Caco-2 (cell line): Measurements from ENCODE around the gene ARHGEF28. TPM values are rescaled to one million over a fixed set of nuclear protein-coding genes. Genes with fewer than 3 reads are reported as not detected.
A peak's percentile ranks its signal among the peaks of the same experiment; 100 is the strongest.

Experiments
- Bru-seq: library from RNA; stranded (reverse); fragments of 400-500 nt; gene quantifications from one replicate; lab custom pipeline; 2021; lab: Mats Ljungman, UMichigan
- BruChase-seq, 2 experiments: library from RNA; stranded (reverse); fragments of 400-500 nt; gene quantifications; one replicate each; lab custom pipeline; 2021; lab: Mats Ljungman, UMichigan
- BruUV-seq: library from RNA; stranded (reverse); fragments of 400-500 nt; replicated peaks from 2 replicates; lab custom pipeline; 2021; lab: Mats Ljungman, UMichigan
- CTCF ChIA-PET: fragments of 300-600 bp; sonication (Branson Sonifier 250); formaldehyde crosslinking; loops from one replicate; lab custom pipeline; 2022; ENCODE audit warnings: antibody characterized with exemption; lab: Charles Lee
- POLR2A ChIA-PET: fragments of 300-600 bp; sonication (Branson Sonifier 250); formaldehyde crosslinking; loops from one replicate; lab custom pipeline; 2022; ENCODE audit warnings: antibody characterized with exemption; lab: Charles Lee
- DNase-seq, 2 experiments: peaks; one replicate each; pipeline versions ENCODE4 v3.0.0 to v3.0.0-alpha.2; 2020 to 2022
- H3K27me3 ChIP-seq: replicated peaks from 2 replicates; pipeline ENCODE4 v1.6.0; 2011; ENCODE audit warnings: low read length; ENCODE audit not compliant: control insufficient read depth, insufficient read depth
- H3K36me3 ChIP-seq: 2 replicates; pipeline ENCODE4 v1.5.1; 2011; ENCODE audit warnings: low read length; ENCODE audit not compliant: control insufficient read depth, insufficient read depth
- H3K4me1 ChIP-seq: fragments of 250-450 bp; sonication (Bioruptor Pico); 2 replicates; pipeline ENCODE4 v1.5.1; 2020; ENCODE audit warnings: mild to moderate bottlenecking
- H3K4me3 ChIP-seq: 2 replicates; pipeline ENCODE4 v1.5.1; 2011; ENCODE audit warnings: low read depth, mild to moderate bottlenecking, control low read depth, low read length
- H3K9me3 ChIP-seq: fragments of 250-450 bp; sonication (Bioruptor Pico); 2 replicates; pipeline ENCODE4 v1.5.1; 2020; ENCODE audit warnings: mild to moderate bottlenecking, moderate library complexity
- H3K27ac Mint-ChIP-seq: one replicate; pipeline ENCODE4 v1.8.0; 2022; ENCODE audit warnings: mixed read lengths; ENCODE audit not compliant: unreplicated experiment
- H3K27me3 Mint-ChIP-seq: one replicate; pipeline ENCODE4 v1.8.0; 2022; ENCODE audit warnings: mixed read lengths; ENCODE audit not compliant: insufficient read depth, unreplicated experiment
- H3K36me3 Mint-ChIP-seq: one replicate; pipeline ENCODE4 v1.8.0; 2022; ENCODE audit warnings: mild to moderate bottlenecking, mixed read lengths; ENCODE audit not compliant: insufficient read depth, unreplicated experiment
- H3K4me1 Mint-ChIP-seq: one replicate; pipeline ENCODE4 v1.8.0; 2022; ENCODE audit warnings: low read depth, mixed read lengths; ENCODE audit not compliant: unreplicated experiment
- H3K4me3 Mint-ChIP-seq: one replicate; pipeline ENCODE4 v1.8.0; 2022; ENCODE audit warnings: mild to moderate bottlenecking, moderate library complexity, mixed read lengths; ENCODE audit not compliant: unreplicated experiment
- H3K9me3 Mint-ChIP-seq: one replicate; pipeline ENCODE4 v1.8.0; 2022; ENCODE audit warnings: mixed read lengths; ENCODE audit not compliant: unreplicated experiment
- intact Hi-C: fragments of 100-400 bp; cut with micrococcal nuclease; formaldehyde crosslinking; loops from one replicate; pipeline ENCODE4 v1.10.0; 2022; ENCODE audit not compliant: unreplicated experiment
- long read RNA-seq: library from polyadenylated mRNA; stranded (forward); transcript quantifications from one replicate; pipeline ENCODE4 v2.0.0, GENCODE V29; 2022
- total RNA-seq: library from RNA; stranded (reverse); gene quantifications from 2 replicates; pipeline ENCODE4 v1.2.3, GENCODE V29; 2022
- TF ChIP-seq, protein P1 (sequence below), 2 experiments: fragments of 200-600 bp in 1 of 2; IDR thresholded peaks; 1 replicate in 1 of 2; 2 replicates in 1 of 2; pipeline versions ENCODE4 v1.5.1 to v1.8.0; 2011 to 2022; ENCODE audit warnings: antibody characterized with exemption in 1 of 2, control low read depth in 1 of 2, inconsistent platforms in 1 of 2, low read depth in 1 of 2, low read length in 1 of 2, mild to moderate bottlenecking in 1 of 2, moderate library complexity in 1 of 2; ENCODE audit not compliant: insufficient read depth in 1 of 2, severe bottlenecking in 1 of 2, unreplicated experiment in 1 of 2

Gene ARHGEF28, protein sequence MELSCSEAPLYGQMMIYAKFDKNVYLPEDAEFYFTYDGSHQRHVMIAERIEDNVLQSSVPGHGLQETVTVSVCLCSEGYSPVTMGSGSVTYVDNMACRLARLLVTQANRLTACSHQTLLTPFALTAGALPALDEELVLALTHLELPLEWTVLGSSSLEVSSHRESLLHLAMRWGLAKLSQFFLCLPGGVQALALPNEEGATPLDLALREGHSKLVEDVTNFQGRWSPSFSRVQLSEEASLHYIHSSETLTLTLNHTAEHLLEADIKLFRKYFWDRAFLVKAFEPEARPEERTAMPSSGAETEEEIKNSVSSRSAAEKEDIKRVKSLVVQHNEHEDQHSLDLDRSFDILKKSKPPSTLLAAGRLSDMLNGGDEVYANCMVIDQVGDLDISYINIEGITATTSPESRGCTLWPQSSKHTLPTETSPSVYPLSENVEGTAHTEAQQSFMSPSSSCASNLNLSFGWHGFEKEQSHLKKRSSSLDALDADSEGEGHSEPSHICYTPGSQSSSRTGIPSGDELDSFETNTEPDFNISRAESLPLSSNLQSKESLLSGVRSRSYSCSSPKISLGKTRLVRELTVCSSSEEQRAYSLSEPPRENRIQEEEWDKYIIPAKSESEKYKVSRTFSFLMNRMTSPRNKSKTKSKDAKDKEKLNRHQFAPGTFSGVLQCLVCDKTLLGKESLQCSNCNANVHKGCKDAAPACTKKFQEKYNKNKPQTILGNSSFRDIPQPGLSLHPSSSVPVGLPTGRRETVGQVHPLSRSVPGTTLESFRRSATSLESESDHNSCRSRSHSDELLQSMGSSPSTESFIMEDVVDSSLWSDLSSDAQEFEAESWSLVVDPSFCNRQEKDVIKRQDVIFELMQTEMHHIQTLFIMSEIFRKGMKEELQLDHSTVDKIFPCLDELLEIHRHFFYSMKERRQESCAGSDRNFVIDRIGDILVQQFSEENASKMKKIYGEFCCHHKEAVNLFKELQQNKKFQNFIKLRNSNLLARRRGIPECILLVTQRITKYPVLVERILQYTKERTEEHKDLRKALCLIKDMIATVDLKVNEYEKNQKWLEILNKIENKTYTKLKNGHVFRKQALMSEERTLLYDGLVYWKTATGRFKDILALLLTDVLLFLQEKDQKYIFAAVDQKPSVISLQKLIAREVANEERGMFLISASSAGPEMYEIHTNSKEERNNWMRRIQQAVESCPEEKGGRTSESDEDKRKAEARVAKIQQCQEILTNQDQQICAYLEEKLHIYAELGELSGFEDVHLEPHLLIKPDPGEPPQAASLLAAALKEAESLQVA (N-terminal part only)
- total RNA-seq (4.6 and 7.5 TPM in 2 replicates), Bru-seq, nascent RNA (percentile 47 among the genes with signal in this experiment), BruChase-seq, experiment 1, labeled RNA remaining after a 2-hour chase (percentile 40 among the genes with signal in this experiment), BruChase-seq, experiment 2, labeled RNA remaining after a 6-hour chase (percentile 34 among the genes with signal in this experiment)
- long read RNA-seq, partial matches to known transcripts, result 4 of 5 reads
- long read RNA-seq, other reads (novel, unspliced or antisense), result 0 of 5 reads

DNA sequence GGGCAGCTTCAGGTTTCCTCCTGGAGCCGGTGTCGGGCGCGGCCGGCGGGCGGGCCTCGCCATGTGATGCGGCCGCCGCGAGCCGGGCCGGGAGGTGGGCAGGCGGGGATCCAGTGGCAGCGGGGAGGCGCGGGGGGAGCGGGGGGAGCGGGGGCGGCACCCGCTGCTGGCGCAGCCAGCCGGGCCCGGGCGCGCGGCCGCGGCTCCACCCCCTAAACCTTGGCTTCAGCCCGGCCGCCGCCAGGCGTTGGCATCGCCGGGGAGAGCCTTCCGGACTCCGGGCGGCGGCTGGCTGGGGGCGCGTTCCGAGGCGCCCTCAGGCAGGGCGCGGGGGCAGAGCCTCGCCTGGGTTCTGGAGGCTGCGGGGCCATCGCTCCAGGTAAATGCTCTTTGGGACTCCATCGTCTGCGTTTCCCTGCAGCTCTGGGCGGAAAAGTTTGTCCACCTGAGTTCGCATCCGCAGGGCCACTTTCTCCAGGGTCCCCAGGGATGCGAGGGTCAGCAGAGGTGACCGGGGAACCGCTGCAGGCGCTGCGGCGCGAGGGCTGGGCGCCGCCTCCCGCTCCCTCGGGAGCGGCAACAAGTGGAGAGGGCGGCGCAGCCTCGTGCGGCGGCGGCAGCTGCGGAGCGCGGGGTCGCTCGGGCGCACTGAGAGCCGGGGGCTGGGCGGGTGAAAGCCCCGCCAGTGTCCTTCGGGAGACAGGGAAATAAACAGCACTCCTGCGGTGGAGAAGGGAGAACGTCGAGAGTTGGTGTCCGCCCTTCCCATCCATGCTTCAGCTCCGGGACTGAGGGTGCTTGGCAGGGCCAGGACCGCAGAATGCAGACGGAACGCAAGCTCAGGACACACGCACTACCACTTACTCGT, at the start of gene ARHGEF28:
ARHGEF28 (plus strand) TSS at position 253 of the 868 bp plus-strand sequence. CDS start 58,656 bp downstream, outside the sequence.
- POLR2A ChIA-PET, result no interaction called here
- peak in 1 of 2 experiments; percentile 43 for DNase-seq
- Histone ChIP-seq H3K4me1 (peaks cover 5% of the 10 kb centered on the region; the same call in 1 of the 2 replicates), H3K27me3 (peaks cover 2% of the 10 kb centered on the region; the same call in 1 of the 2 replicates), H3K4me3 (peak within 1 kb of the TSS; percentile 54), H3K36me3 (no peaks in the 10 kb centered on the region), H3K9me3 (no peaks in the 10 kb centered on the region)
- Mint-ChIP-seq H3K27me3 (peaks cover 16% of the 10 kb centered on the region), H3K27ac (no peak within 1 kb of the TSS), H3K4me3 (peak within 1 kb of the TSS; percentile 69), H3K4me1 (peaks cover 9% of the 10 kb centered on the region), H3K9me3 (no peaks in the 10 kb centered on the region), H3K36me3 (no peaks in the 10 kb centered on the region)
- BruUV-seq, result no TSS peak
- TF ChIP-seq, protein P1, sequence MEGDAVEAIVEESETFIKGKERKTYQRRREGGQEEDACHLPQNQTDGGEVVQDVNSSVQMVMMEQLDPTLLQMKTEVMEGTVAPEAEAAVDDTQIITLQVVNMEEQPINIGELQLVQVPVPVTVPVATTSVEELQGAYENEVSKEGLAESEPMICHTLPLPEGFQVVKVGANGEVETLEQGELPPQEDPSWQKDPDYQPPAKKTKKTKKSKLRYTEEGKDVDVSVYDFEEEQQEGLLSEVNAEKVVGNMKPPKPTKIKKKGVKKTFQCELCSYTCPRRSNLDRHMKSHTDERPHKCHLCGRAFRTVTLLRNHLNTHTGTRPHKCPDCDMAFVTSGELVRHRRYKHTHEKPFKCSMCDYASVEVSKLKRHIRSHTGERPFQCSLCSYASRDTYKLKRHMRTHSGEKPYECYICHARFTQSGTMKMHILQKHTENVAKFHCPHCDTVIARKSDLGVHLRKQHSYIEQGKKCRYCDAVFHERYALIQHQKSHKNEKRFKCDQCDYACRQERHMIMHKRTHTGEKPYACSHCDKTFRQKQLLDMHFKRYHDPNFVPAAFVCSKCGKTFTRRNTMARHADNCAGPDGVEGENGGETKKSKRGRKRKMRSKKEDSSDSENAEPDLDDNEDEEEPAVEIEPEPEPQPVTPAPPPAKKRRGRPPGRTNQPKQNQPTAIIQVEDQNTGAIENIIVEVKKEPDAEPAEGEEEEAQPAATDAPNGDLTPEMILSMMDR (IDR thresholded peaks at IDR 0.05; ENCODE audit: insufficient read depth in 1 of 2, low read depth in 1 of 2, low read length in 1 of 2, severe bottlenecking in 1 of 2, unreplicated experiment in 1 of 2), result no peak
- CTCF ChIA-PET, result interaction anchor here (0.7 kb wide), 1 partner anchor 187 kb away, joined by 4 read pairs; no protein-coding TSS in a partner anchor
- intact Hi-C loops, result no loop called here

DNA sequence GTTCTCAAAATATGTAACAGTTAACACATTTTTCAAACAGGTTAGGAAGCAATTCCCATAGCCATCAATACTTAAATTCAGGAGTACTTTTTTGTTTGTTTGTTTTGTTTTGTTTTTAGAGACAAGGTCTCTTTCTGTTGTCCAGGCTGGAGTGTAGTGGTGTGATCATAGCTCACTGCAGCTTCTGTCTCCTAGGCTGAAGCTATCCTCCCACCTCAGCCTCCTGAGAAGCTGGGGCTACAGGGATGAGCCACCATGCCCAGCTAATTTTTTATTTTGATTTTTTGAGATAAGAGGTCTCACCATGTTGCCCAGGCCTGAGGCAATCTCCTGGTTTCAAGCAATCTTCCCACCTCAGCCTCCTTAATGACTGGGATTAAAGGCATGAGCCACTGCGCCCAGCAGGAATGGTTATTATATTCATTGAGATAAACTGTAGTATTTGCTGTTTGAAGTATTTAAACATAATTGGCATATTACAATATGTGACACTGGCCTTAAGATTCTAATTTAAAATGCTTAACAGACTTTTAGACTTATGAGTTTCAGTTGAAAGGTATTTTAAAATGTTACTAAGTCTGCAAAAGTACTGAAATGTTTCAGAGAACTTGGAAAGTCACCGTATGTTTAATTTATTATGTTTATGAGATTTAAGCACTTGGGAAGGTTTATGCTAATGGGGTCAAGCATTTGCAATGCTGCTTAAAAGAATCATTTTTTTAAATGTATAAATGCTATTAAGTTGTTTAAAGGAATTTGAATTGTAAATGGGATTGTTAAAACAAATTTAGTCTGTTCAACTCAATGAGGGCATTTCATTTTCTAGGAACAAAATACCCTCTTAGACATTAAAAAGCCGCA, 43.5 kb upstream of the ARHGEF28 start:
- Mint-ChIP-seq H3K36me3 (peaks cover 33% of the 10 kb centered on the region), H3K9me3 (no peaks in the 10 kb centered on the region), H3K4me1 (no peaks in the 10 kb centered on the region), H3K27ac (no peak overlapping the region), H3K4me3 (no peak overlapping the region), H3K27me3 (no peaks in the 10 kb centered on the region)
- no peak overlapping the region for H3K4me3 ChIP-seq
- no TSS peak for BruUV-seq
- H3K36me3 ChIP-seq, result no peaks in the 10 kb centered on the region; the same call in 1 of the 2 replicates
- no peaks in the 10 kb centered on the region for H3K27me3 ChIP-seq
- POLR2A ChIA-PET, result no interaction called here
- CTCF ChIA-PET, result no interaction called here
- TF ChIP-seq, protein P1 (IDR thresholded peaks at IDR 0.05; ENCODE audit: insufficient read depth in 1 of 2, low read depth in 1 of 2, low read length in 1 of 2, severe bottlenecking in 1 of 2, unreplicated experiment in 1 of 2), result no peak
- H3K9me3 ChIP-seq, result no peaks in the 10 kb centered on the region
- intact Hi-C loops, result no loop called here
- DNase-seq, result no peak
- no peaks in the 10 kb centered on the region for H3K4me1 ChIP-seq
